Fibroblast of lung (primary cell): ENCODE results near the gene RBCK1. TPM values are rescaled to one million over a fixed set of nuclear protein-coding genes. Genes with fewer than 3 reads are reported as not detected.
"Not testable (repeated sequence)": the region's sequence is repeated elsewhere in the genome, so short reads cannot be mapped to it uniquely, and the experiment has no call there.

Source experiments
- DNase-seq, 2 donors: peaks; one replicate each; pipeline versions ENCODE4 v3.0.0 to v3.0.0-alpha.2; 2010; ENCODE audit warnings: low read depth in 2 of 2
- H2AFZ ChIP-seq: 2 replicates; pipeline ENCODE4 v1.5.1; 2012; ENCODE audit warnings: low read length, control low read depth, inconsistent platforms
- H3K27ac ChIP-seq: 2 replicates; pipeline ENCODE4 v1.5.1; 2011; ENCODE audit warnings: low read length, control low read depth; ENCODE audit not compliant: insufficient read depth
- H3K27me3 ChIP-seq: 2 replicates; pipeline ENCODE4 v1.5.1; 2011; ENCODE audit warnings: mild to moderate bottlenecking, low read length; ENCODE audit not compliant: control insufficient read depth, insufficient read depth
- H3K36me3 ChIP-seq: 2 replicates; pipeline ENCODE4 v1.5.1; 2011; ENCODE audit warnings: low read length; ENCODE audit not compliant: control insufficient read depth, insufficient read depth
- H3K4me1 ChIP-seq: 2 replicates; pipeline ENCODE4 v1.5.1; 2011; ENCODE audit warnings: low read length; ENCODE audit not compliant: control insufficient read depth, insufficient read depth; ENCODE audit errors: extremely low read depth
- H3K4me2 ChIP-seq: 2 replicates; pipeline ENCODE4 v1.5.1; 2011; ENCODE audit warnings: low read length, control low read depth; ENCODE audit not compliant: insufficient read depth; ENCODE audit errors: extremely low read depth
- H3K4me3 ChIP-seq, 4 experiments: fragments of 200-600 bp in 1 of 4; sonication (generic) in 1 of 4; replicated peaks in 1 of 4; 2 replicates each; pipeline ENCODE4 v1.5.1; 2011 to 2016; ENCODE audit warnings: low read length in 4 of 4, low read depth in 3 of 4, mild to moderate bottlenecking in 3 of 4, control low read depth in 2 of 4, inconsistent platforms in 1 of 4, mixed read lengths in 1 of 4; ENCODE audit not compliant: insufficient read depth in 1 of 4; ENCODE audit errors: control extremely low read depth in 1 of 4
- H3K79me2 ChIP-seq: 2 replicates; pipeline ENCODE4 v1.5.1; 2012; ENCODE audit warnings: mild to moderate bottlenecking, low read length, inconsistent platforms; ENCODE audit not compliant: control insufficient read depth, insufficient read depth
- H3K9ac ChIP-seq: 2 replicates; pipeline ENCODE4 v1.5.1; 2011; ENCODE audit warnings: mild to moderate bottlenecking, low read length, control low read depth; ENCODE audit not compliant: insufficient read depth
- H3K9me3 ChIP-seq: 2 replicates; pipeline ENCODE4 v1.5.1; 2012; ENCODE audit warnings: low read depth, low read length; ENCODE audit not compliant: control insufficient read depth, insufficient read depth
- H4K20me1 ChIP-seq: 2 replicates; pipeline ENCODE4 v1.5.1; 2011; ENCODE audit warnings: low read length; ENCODE audit not compliant: control insufficient read depth, insufficient read depth; ENCODE audit errors: extremely low read depth
- EZH2 ChIP-seq: IDR thresholded peaks from 2 replicates; pipeline ENCODE4 v1.5.1; 2012; ENCODE audit warnings: low read length, control low read depth, mild to moderate bottlenecking; ENCODE audit errors: missing control alignments
- polyA plus RNA-seq, 2 donors: library from polyadenylated mRNA; depleted of rRNA in 1 of 2; stranded (reverse) in 1 of 2; unstranded in 1 of 2; fragments of >200 nt; gene quantifications; 2 replicates each; pipeline ENCODE4 v1.2.1, GENCODE V29; 2011 to 2012; ENCODE audit warnings: missing spikeins in 1 of 2
- total RNA-seq: library from RNA; depleted of rRNA; stranded (reverse); fragments of >200 nt; gene quantifications from 2 replicates; pipeline ENCODE4 v1.2.1, GENCODE V29; 2014
- TF ChIP-seq, protein P1 (sequence below), 2 donors: IDR thresholded peaks in 1 of 2; conservative IDR thresholded peaks in 1 of 2; 1 replicate in 1 of 2; 2 replicates in 1 of 2; pipeline ENCODE4 v1.5.1; 2011 to 2012; ENCODE audit warnings: low read length in 2 of 2, control low read depth in 1 of 2, inconsistent platforms in 1 of 2, low read depth in 1 of 2, mild to moderate bottlenecking in 1 of 2

The RBCK1 gene
- total and polyA plus RNA-seq, 2 donors (not counting 1 experiment from before 2014, with no cell fraction given) = 35.2 to 89.0 TPM

DNA sequence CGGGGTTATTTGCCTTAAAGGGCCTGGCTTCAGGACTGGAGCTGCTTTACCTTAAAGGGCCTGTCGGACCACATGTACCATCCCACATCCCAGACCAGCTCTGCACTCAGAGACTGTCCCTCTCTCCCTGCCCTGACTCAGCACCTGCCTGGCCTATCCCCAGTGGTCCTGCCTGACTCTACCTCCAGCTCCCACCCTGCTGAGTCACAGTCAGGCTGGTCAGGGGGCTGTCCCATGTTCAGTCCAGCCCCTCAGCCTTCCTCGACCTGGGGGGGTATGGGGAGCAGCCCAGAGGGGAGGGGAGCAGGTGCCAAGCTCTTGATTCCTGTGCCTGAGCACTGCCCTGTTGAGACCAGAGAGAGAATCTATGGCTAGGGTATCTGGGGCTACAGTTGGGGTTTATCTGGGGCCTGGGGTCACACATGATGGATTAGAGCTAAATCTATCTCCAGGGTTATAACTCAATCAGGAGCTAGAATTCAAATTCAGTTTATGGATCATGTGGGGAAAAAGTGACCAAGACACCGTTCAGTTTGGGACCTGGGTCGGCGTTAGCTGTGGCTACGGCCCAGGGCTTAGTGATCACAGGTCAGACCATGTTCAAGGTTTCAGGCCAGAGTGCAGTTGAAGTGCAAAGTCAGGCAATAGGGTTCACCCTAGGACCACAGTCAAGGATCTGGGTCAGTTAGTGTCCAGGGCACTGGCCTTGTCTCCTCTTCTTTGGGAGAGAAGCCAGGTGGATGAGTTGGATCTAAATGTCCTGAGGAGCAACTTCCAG lies 36.9 kb upstream of the RBCK1 start:
- Histone ChIP-seq H3K9ac (no peak overlapping the region), H3K36me3 (no peaks in the 10 kb centered on the region), H3K4me3 (no peak overlapping the region), H3K4me1 (peaks cover 19% of the 10 kb centered on the region), H3K9me3 (no peaks in the 10 kb centered on the region), H3K79me2 (no peaks in the 10 kb centered on the region), H3K27ac (no peak overlapping the region), H3K4me2 (no peak overlapping the region), H4K20me1 (no peaks in the 10 kb centered on the region), H2AFZ (peak overlapping the region; percentile 5), H3K27me3 (no peaks in the 10 kb centered on the region)
- TF ChIP-seq EZH2 = no peak
- TF ChIP-seq, protein P1, sequence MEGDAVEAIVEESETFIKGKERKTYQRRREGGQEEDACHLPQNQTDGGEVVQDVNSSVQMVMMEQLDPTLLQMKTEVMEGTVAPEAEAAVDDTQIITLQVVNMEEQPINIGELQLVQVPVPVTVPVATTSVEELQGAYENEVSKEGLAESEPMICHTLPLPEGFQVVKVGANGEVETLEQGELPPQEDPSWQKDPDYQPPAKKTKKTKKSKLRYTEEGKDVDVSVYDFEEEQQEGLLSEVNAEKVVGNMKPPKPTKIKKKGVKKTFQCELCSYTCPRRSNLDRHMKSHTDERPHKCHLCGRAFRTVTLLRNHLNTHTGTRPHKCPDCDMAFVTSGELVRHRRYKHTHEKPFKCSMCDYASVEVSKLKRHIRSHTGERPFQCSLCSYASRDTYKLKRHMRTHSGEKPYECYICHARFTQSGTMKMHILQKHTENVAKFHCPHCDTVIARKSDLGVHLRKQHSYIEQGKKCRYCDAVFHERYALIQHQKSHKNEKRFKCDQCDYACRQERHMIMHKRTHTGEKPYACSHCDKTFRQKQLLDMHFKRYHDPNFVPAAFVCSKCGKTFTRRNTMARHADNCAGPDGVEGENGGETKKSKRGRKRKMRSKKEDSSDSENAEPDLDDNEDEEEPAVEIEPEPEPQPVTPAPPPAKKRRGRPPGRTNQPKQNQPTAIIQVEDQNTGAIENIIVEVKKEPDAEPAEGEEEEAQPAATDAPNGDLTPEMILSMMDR (conservative IDR thresholded peaks at IDR 0.05 in 1 of 2, IDR thresholded peaks at IDR 0.05 in 1 of 2; ENCODE audit: low read depth in 1 of 2, low read length in 2 of 2) = no peak
- no peak for DNase-seq

DNA sequence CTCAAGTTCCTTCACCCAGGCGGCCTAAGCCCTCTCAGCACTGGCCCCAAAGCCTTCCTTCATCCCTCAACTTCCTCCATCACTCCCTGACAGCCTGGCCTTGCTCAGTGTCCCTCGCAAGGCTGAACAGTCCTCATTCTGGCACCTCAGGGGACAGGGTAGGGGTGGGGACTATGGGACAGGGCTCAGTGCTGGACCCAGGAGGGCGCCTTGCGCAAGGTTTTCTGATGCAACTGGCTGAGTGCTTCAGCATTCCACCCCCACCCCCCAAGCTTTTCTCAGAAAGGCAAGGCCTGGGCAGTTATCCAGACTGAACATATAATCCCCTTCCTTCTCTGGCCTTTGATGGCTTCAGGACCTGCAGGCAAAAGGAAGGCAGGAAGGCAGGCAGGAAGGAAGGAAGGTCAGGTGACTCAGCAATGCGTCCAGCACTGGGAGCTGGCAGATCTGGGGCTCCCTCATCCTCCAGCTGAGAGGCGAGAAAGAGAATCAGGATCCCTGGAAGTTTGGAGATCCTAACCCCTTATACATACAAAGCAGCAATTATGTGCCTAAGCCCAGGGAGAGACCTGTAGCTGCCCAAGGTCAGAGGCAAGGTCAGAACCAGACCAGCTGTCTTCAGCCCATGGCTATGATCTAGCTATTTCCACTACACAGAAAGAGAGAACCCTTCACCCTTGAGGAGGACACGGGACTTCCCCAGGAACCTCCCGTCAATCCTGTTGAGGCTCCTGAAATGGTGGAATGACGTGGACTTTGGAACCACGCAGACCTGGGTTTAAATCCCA lies 36.1 kb upstream of the RBCK1 start:
- DNase-seq = peak; percentile 67 to 93
- peaks cover 19% of the 10 kb centered on the region for H3K4me1 ChIP-seq
- H3K27me3 ChIP-seq = no peaks in the 10 kb centered on the region
- H3K4me3 ChIP-seq = no peak overlapping the region
- H2AFZ ChIP-seq = peak overlapping the region; percentile 5
- no peaks in the 10 kb centered on the region for H3K79me2 ChIP-seq
- peak overlapping the region; percentile 34 for H3K27ac ChIP-seq
- H3K4me2 ChIP-seq = peak overlapping the region; percentile 37
- H3K36me3 ChIP-seq = no peaks in the 10 kb centered on the region
- TF ChIP-seq EZH2 = no peak
- TF ChIP-seq, protein P1 (conservative IDR thresholded peaks at IDR 0.05 in 1 of 2, IDR thresholded peaks at IDR 0.05 in 1 of 2; ENCODE audit: low read depth in 1 of 2, low read length in 2 of 2) = no peak
- no peaks in the 10 kb centered on the region for H4K20me1 ChIP-seq
- H3K9ac ChIP-seq = no peak overlapping the region
- H3K9me3 ChIP-seq = no peaks in the 10 kb centered on the region

DNA sequence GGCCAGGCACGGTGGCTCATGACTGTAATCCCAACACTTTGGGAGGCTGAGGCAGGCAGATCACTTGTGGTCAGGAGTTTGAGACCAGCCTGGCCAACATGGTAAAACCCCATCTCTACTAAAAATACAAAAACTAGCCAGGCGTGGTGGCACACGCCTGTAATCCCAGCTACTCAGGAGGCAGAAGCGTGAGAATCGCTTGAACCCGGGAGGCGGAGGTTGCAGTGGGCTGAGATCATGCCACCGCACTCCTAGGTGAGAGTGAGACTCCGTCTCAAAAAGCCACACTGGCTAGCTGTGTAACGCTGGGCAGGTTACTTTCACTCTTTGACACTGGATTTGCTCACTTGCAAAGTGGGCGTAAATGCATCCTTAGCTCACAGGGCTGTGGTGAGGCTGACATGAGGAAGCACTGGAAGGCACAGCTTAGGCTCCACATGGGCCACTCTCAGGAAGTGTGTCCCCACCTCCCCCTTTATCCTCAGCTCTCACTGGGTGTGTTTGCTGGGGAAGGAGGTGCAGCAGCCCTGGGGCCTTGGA lies 35.5 kb upstream of the RBCK1 start:
- peak overlapping the region; percentile 38 for H3K27ac ChIP-seq
- not testable (repeated sequence) for H3K4me2 ChIP-seq
- H3K4me1 ChIP-seq = peaks cover 19% of the 10 kb centered on the region

More for the DNA sequence above, 35.5 kb upstream of the RBCK1 start:
- H3K36me3 ChIP-seq, H3K9ac ChIP-seq, DNase-seq, H4K20me1 ChIP-seq, H3K4me3 ChIP-seq, H2AFZ ChIP-seq, H3K9me3 ChIP-seq, H3K79me2 ChIP-seq, H3K27me3 ChIP-seq: not testable (repeated sequence)
